ENCODE results near the gene APOBR. TPM values are rescaled to one million over a fixed set of nuclear protein-coding genes. Genes with fewer than 3 reads are reported as not detected.
"Not testable (repeated sequence)": the region's sequence is repeated elsewhere in the genome, so short reads cannot be mapped to it uniquely, and the experiment has no call there.

APOBR gene
- total and polyA plus RNA-seq, 4 experiments from 2014 or later = 0.12 to 9.9 (median 6.3) TPM

DNA sequence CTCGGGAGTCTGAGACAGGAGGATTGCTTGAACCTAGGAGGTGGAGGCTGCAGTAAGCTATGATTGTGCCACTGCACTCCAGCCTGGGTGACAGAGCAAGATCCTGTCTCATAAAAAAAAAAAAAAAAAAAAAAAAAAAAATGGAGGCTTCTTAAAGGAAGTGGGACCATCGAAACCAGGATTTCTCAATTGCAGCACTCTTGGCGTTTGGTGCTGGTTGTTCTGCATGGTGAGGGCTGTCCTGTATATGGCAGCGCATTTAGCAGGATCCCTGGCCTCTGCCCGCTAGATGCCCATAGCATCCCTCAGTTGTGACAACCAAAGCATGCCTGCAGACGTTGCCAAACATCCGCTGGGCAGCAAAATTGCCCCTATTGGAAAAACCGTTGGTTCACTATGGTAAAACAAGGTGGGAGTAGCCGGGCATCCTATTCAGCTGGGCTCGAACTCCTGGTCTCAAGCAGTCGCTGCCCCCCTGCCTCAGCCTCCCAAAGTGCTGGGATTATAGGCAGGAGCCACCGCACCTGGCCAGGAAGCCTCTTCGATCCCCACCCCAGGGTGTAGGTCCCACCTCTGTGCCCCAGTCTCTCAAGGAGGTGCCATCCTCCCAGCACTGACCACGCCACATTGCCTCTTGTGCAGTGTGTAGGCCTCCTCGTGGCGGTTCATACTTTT, 15.8 kb upstream of the APOBR start:
- Mint-ChIP-seq H3K27ac (peak overlapping the region in 1 of 7 donors; percentile 19), H3K4me3 (no peak overlapping the region), H3K4me1 (peaks cover 1 to 3% (median 2%) of the 10 kb centered on the region in 4 donors), H3K27me3 (no peaks in the 10 kb centered on the region), H3K36me3 (peaks cover 14 to 53% of the 10 kb centered on the region in 2 donors), H3K9me3 (no peaks in the 10 kb centered on the region)
- ChIA-PET CTCF (ENCODE audit: partially characterized antibody) (no interaction called here), POLR2A (ENCODE audit: partially characterized antibody) (interaction anchor here (0.6 kb wide), 1 partner anchor 13 kb away, joined by 4 read pairs; the partner anchor contains the start of gene CLN3)
- intact Hi-C loops (cut with micrococcal nuclease) = no loop called here
- H3K27ac ChIP-seq (ENCODE audit: low read depth, low read length) = no peak overlapping the region
- no peaks in the 10 kb centered on the region for H3K4me1 ChIP-seq (ENCODE audit: insufficient read depth, low read length)
- H3K4me3 ChIP-seq (ENCODE audit: low read length in 2 of 2) = no peak overlapping the region
- no peaks in the 10 kb centered on the region for H3K9me3 ChIP-seq (ENCODE audit: control insufficient read depth in 1 of 2, low read length in 2 of 2)
- DNase-seq = no peak
- peaks cover 48% of the 10 kb centered on the region for H3K36me3 ChIP-seq (ENCODE audit: insufficient read depth, low read length)
- no peaks in the 10 kb centered on the region for H3K27me3 ChIP-seq (ENCODE audit: insufficient read depth, low read length)

DNA sequence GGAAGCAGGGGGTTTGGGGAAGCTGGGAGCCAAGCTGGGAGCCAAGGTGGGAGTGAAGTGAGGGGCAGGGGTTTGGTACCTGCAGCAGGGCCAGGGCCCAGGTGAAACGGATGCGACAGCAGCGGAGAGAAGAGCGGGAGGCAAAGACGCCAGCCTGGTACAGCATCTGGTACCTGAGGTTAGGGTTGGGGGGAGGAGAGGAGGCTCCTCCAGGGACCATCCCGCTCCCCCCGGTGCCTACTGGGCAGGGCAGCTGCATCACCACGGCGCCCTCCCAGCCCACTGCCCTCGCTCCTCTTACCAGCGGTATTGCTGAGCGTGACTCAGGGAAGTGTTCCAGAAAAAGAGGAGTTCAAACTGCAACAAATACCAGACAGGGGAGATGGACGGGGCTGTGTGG, 12.4 kb upstream of the APOBR start:
- Mint-ChIP-seq H3K27ac (no peak overlapping the region), H3K4me1 (peaks cover 0 to 3% (median 0%) of the 10 kb centered on the region in 4 donors), H3K9me3 (no peaks in the 10 kb centered on the region), H3K4me3 (no peak overlapping the region), H3K36me3 (peaks cover 10 to 48% of the 10 kb centered on the region in 2 donors), H3K27me3 (no peaks in the 10 kb centered on the region)
- no peaks in the 10 kb centered on the region for H3K27me3 ChIP-seq (ENCODE audit: insufficient read depth, low read length)
- ChIA-PET POLR2A (ENCODE audit: partially characterized antibody) (interaction anchor here (0.7 kb wide), 1 partner anchor 10 kb away, joined by 3 read pairs; the partner anchor contains the start of gene CLN3), CTCF (ENCODE audit: partially characterized antibody) (no interaction called here)
- H3K4me1 ChIP-seq (ENCODE audit: insufficient read depth, low read length) = no peaks in the 10 kb centered on the region
- no peak for DNase-seq
- H3K27ac ChIP-seq (ENCODE audit: low read depth, low read length) = no peak overlapping the region
- H3K9me3 ChIP-seq (ENCODE audit: control insufficient read depth in 1 of 2, low read length in 2 of 2) = no peaks in the 10 kb centered on the region
- peaks cover 47% of the 10 kb centered on the region for H3K36me3 ChIP-seq (ENCODE audit: insufficient read depth, low read length)
- no peak overlapping the region for H3K4me3 ChIP-seq (ENCODE audit: low read length in 2 of 2)
- intact Hi-C loops (cut with micrococcal nuclease) = no loop called here

DNA sequence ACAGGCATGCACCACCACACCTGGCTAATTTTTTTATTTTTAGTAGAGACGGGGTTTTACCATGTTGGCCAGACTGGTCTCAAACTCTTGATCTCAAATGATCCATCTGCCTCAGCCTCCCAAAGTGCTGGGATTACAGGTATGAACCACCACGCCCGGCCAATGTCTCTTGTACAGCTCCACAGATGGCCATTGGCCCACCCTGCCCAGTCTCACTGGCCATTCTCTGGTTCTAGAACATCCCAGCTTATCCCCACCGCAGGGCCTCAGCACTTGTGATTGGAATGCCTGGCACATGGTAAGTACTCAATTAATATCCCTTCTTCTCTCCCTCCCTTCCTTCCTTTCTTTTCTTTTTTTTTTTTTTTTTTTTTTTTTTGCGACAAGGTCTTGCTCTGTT, 11.1 kb upstream of the APOBR start:
- H3K27ac ChIP-seq (ENCODE audit: low read depth, low read length); DNase-seq; CTCF ChIA-PET (ENCODE audit: partially characterized antibody); H3K9me3 Mint-ChIP-seq; H3K27me3 ChIP-seq (ENCODE audit: insufficient read depth, low read length); H3K4me3 Mint-ChIP-seq; H3K27me3 Mint-ChIP-seq; intact Hi-C loops (cut with micrococcal nuclease); H3K9me3 ChIP-seq (ENCODE audit: control insufficient read depth in 1 of 2, low read length in 2 of 2); H3K4me1 Mint-ChIP-seq; H3K4me3 ChIP-seq (ENCODE audit: low read length in 2 of 2); H3K4me1 ChIP-seq (ENCODE audit: insufficient read depth, low read length): not testable (repeated sequence)
- POLR2A ChIA-PET (ENCODE audit: partially characterized antibody) = interaction anchor here (2.9 kb wide), 1 partner anchor 11 kb away, joined by 15 read pairs; the partner anchor contains the start of gene APOBR
- H3K36me3 Mint-ChIP-seq = peaks cover 15 to 52% of the 10 kb centered on the region in 2 donors
- H3K27ac Mint-ChIP-seq = peak overlapping the region in 2 of 7 donors; percentile 60 to 83
- H3K36me3 ChIP-seq (ENCODE audit: insufficient read depth, low read length) = peaks cover 45% of the 10 kb centered on the region

DNA sequence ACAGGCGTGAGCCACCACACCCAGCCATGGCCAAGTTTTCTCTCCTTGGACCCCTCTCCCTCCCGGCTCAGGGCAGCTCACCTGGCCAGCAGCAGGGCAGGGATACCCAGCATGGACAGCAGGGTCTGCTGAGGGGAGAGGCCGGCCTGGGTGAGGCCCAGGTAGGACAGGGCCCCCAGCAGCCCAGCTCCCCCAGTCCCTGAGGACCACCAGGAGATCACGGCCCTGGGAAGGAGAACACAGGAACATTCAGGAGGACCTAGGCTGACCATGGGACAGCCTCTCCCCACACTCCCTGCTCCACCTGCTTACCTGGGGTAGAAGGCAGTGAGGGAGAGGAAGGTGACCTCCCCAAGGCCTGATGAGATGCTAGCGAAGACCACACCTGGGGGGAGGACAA, 8.2 kb upstream of the APOBR start:
- peaks cover 16% of the 10 kb centered on the region for H3K4me1 ChIP-seq (ENCODE audit: insufficient read depth, low read length)
- ChIA-PET POLR2A (ENCODE audit: partially characterized antibody) (no interaction called here), CTCF (ENCODE audit: partially characterized antibody) (no interaction called here)
- no peaks in the 10 kb centered on the region for H3K27me3 Mint-ChIP-seq
- no peak overlapping the region for H3K27ac ChIP-seq (ENCODE audit: low read depth, low read length)
- no peak overlapping the region for H3K4me3 Mint-ChIP-seq
- intact Hi-C loops (cut with micrococcal nuclease) = no loop called here
- peaks cover 41% of the 10 kb centered on the region for H3K36me3 ChIP-seq (ENCODE audit: insufficient read depth, low read length)
- H3K27me3 ChIP-seq (ENCODE audit: insufficient read depth, low read length) = no peaks in the 10 kb centered on the region
- DNase-seq = no peak
- no peak overlapping the region for H3K4me3 ChIP-seq (ENCODE audit: low read length in 2 of 2)
- H3K36me3 Mint-ChIP-seq = peaks cover 19 to 46% of the 10 kb centered on the region in 2 donors
- peak overlapping the region in 2 of 7 donors; percentile 9 to 12 for H3K27ac Mint-ChIP-seq
- no peaks in the 10 kb centered on the region for H3K9me3 Mint-ChIP-seq
- H3K9me3 ChIP-seq (ENCODE audit: control insufficient read depth in 1 of 2, low read length in 2 of 2) = no peaks in the 10 kb centered on the region
- H3K4me1 Mint-ChIP-seq = peaks cover 9 to 24% (median 14%) of the 10 kb centered on the region in 4 donors

DNA sequence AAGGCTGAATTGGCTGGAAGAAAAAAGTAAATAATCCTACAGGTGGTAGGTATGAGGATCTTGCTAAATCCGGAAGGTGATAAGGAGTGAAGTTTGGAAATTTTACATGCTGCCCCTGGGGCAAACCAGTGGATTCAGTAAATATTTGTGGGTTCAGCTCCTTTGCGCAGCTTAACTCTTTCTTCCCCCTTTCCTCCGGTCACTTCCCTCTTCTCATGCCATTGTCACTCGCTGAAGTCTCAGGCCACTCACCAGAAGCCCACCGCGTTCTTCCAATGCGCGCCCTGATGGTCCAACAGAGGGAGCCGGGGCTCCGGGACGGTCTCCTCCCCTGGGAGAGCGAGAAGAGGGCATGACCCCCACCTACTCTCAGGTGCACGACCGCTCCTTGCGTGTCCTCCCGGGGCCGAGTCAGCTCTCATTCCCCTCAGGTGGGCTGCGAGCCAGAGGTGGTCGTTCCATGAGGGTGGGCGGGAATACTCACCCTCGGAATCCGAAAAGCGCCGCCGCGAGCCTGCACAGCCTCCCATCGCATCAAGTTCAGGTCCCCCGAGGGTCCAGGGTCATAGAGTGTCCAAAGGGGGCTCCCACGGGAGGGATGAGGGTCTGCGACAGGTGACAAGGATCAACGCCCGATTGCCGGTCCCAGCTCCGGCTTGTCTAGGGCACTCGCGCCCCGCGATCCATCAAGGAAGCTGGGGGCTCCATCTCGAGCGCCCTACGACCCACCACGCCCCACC, 3.0 kb upstream of the APOBR start:
- DNase-seq = peak in 1 of 5 donors; percentile 16
- peak overlapping the region; percentile 99 to 100 (median 100) for H3K27ac Mint-ChIP-seq
- intact Hi-C loops (cut with micrococcal nuclease) = no loop called here
- peaks cover 18 to 46% of the 10 kb centered on the region in 2 donors for H3K36me3 Mint-ChIP-seq
- H3K4me3 Mint-ChIP-seq = peak overlapping the region; percentile 96 to 99 (median 98)
- Histone ChIP-seq H3K9me3 (ENCODE audit: control insufficient read depth in 1 of 2, low read length in 2 of 2) (no peaks in the 10 kb centered on the region), H3K4me1 (ENCODE audit: insufficient read depth, low read length) (peaks cover 59% of the 10 kb centered on the region), H3K27ac (ENCODE audit: low read depth, low read length) (peak overlapping the region; percentile 93), H3K27me3 (ENCODE audit: insufficient read depth, low read length) (no peaks in the 10 kb centered on the region), H3K36me3 (ENCODE audit: insufficient read depth, low read length) (peaks cover 20% of the 10 kb centered on the region), H3K4me3 (ENCODE audit: low read length in 2 of 2) (peak overlapping the region; percentile 36 to 82)
- ChIA-PET CTCF (ENCODE audit: partially characterized antibody) (interaction anchor here (1.3 to 2.7 kb wide), 4 partner anchors 24 to 63 kb away, joined by 3 to 20 read pairs (median 7); partner anchors contain the start of gene SGF29), POLR2A (ENCODE audit: partially characterized antibody) (interaction anchor here (0.6 to 6.2 kb wide), 12 partner anchors 9 to 214 kb away, joined by 3 to 122 read pairs (median 3); partner anchors contain the start of gene SGF29)
- H3K27me3 Mint-ChIP-seq = no peaks in the 10 kb centered on the region
- peaks cover 0 to 2% (median 0%) of the 10 kb centered on the region in 8 donors for H3K9me3 Mint-ChIP-seq
- H3K4me1 Mint-ChIP-seq = peaks cover 37 to 70% (median 55%) of the 10 kb centered on the region in 4 donors

DNA sequence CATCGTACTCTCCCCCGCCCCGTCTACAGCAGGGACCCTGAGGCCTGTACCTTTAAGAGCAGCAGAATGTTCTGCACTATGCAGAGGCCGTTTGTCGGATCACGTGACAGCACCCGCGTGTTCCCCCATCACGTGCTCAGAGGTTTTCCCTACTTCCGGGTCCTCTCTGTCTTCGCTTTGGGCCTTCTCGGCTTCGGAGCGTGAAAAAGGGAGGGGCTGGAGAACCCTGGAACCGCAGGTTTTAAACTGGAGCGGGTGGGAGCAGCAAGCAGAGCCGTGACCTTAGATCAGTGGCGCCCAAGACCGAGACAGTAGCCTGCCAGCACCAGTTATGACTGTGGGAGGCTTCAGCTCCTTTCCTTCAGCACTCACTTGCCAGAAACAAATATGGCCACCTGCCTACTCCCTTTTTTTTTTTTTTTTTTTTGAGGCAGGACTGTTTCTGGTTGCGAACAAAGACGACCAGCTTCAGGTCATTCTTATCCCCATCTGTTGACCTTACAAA, 2.4 kb upstream of the APOBR start, which contains the start of gene CLN3:
Gene CLN3 (minus strand): TSS at position 105 of the 505 bp plus-strand sequence. CDS start 315 bp downstream, outside the sequence.
- Mint-ChIP-seq H3K4me3 (peak within 1 kb of the TSS; percentile 96 to 99 (median 98)), H3K9me3 (peaks cover 0 to 2% (median 0%) of the 10 kb centered on the region in 8 donors), H3K4me1 (peaks cover 39 to 77% (median 61%) of the 10 kb centered on the region in 4 donors), H3K27ac (peak within 1 kb of the TSS; percentile 99 to 100 (median 100)), H3K27me3 (no peaks in the 10 kb centered on the region), H3K36me3 (peaks cover 23 to 48% of the 10 kb centered on the region in 2 donors)
- ChIA-PET CTCF (ENCODE audit: partially characterized antibody) (interaction anchor here (1.3 to 2.7 kb wide), 3 partner anchors 24 to 60 kb away, joined by 5 to 20 read pairs (median 9); no protein-coding TSS in a partner anchor), POLR2A (ENCODE audit: partially characterized antibody) (interaction anchor here (0.6 to 6.2 kb wide), 14 partner anchors 8 to 303 kb away, joined by 3 to 122 read pairs (median 4); partner anchors contain the start of gene SGF29)
- Histone ChIP-seq H3K27ac (ENCODE audit: low read depth, low read length) (peak within 1 kb of the TSS; percentile 93), H3K4me1 (ENCODE audit: insufficient read depth, low read length) (peaks cover 65% of the 10 kb centered on the region), H3K36me3 (ENCODE audit: insufficient read depth, low read length) (peaks cover 19% of the 10 kb centered on the region), H3K27me3 (ENCODE audit: insufficient read depth, low read length) (no peaks in the 10 kb centered on the region), H3K4me3 (ENCODE audit: low read length in 2 of 2) (peak within 1 kb of the TSS; percentile 36 to 82), H3K9me3 (ENCODE audit: control insufficient read depth in 1 of 2, low read length in 2 of 2) (no peaks in the 10 kb centered on the region)
- DNase-seq = peak; percentile 91 to 95 (median 93)
- intact Hi-C loops (cut with micrococcal nuclease) = no loop called here
